Astrocyte (in vitro differentiated cells and primary cell): Measurements from ENCODE around the gene NSMCE1. TPM values are rescaled to one million over a fixed set of nuclear protein-coding genes. Genes with fewer than 3 reads are reported as not detected.

ENCODE experiments used
- DNase-seq: peaks from one replicate; pipeline ENCODE4 v3.0.0-alpha.2; 2010; ENCODE audit warnings: low read depth
- FAIRE-seq: peaks from 2 replicates; lab custom pipeline; 2011; peaks lifted over from hg19 to GRCh38; lab: Jason Lieb, UNC
- H2AFZ ChIP-seq: 2 replicates; pipeline ENCODE4 v1.6.0; 2012; ENCODE audit warnings: low read depth, low read length, inconsistent platforms
- H3K27ac ChIP-seq: 2 replicates; pipeline ENCODE4 v1.5.1; 2011; ENCODE audit warnings: low read depth, low read length, inconsistent platforms
- H3K27me3 ChIP-seq: 2 replicates; pipeline ENCODE4 v1.6.0; 2011; ENCODE audit warnings: low read length, inconsistent platforms; ENCODE audit not compliant: insufficient read depth
- H3K36me3 ChIP-seq: 2 replicates; pipeline ENCODE4 v1.5.1; 2011; ENCODE audit warnings: low read length, inconsistent platforms; ENCODE audit not compliant: insufficient read depth
- H3K4me1 ChIP-seq: 2 replicates; pipeline ENCODE4 v1.5.1; 2011; ENCODE audit warnings: low read length, inconsistent platforms; ENCODE audit not compliant: insufficient read depth
- H3K4me2 ChIP-seq: 2 replicates; pipeline ENCODE4 v1.6.0; 2012; ENCODE audit warnings: low read length, inconsistent platforms
- H3K4me3 ChIP-seq: 2 replicates; pipeline ENCODE4 v1.5.1; 2011; ENCODE audit warnings: low read depth, mild to moderate bottlenecking, low read length, inconsistent platforms; ENCODE audit not compliant: insufficient read depth
- H3K79me2 ChIP-seq: 2 replicates; pipeline ENCODE4 v1.6.0; 2012; ENCODE audit warnings: mild to moderate bottlenecking, low read length, inconsistent platforms; ENCODE audit not compliant: insufficient read depth
- H3K9ac ChIP-seq: 2 replicates; pipeline ENCODE4 v1.6.0; 2012; ENCODE audit warnings: mild to moderate bottlenecking, low read length, inconsistent platforms
- H3K9me3 ChIP-seq: 2 replicates; pipeline ENCODE4 v1.5.1; 2012; ENCODE audit warnings: low read depth, mild to moderate bottlenecking, low read length, inconsistent platforms; ENCODE audit not compliant: insufficient read depth
- H4K20me1 ChIP-seq: 2 replicates; pipeline ENCODE4 v1.6.0; 2012; ENCODE audit warnings: low read length, inconsistent platforms; ENCODE audit not compliant: insufficient read depth
- H3K27ac Mint-ChIP-seq: one replicate; pipeline ENCODE4 v1.8.0; 2021; ENCODE audit warnings: mild to moderate bottlenecking, mixed read lengths; ENCODE audit not compliant: unreplicated experiment
- H3K27me3 Mint-ChIP-seq: one replicate; pipeline ENCODE4 v1.8.0; 2021; ENCODE audit warnings: low read depth, mixed read lengths; ENCODE audit not compliant: unreplicated experiment
- H3K36me3 Mint-ChIP-seq: one replicate; pipeline ENCODE4 v1.8.0; 2021; ENCODE audit warnings: low read depth, mixed read lengths; ENCODE audit not compliant: unreplicated experiment
- H3K4me1 Mint-ChIP-seq: one replicate; pipeline ENCODE4 v1.8.0; 2021; ENCODE audit warnings: low read depth, mixed read lengths; ENCODE audit not compliant: unreplicated experiment
- H3K4me3 Mint-ChIP-seq: one replicate; pipeline ENCODE4 v1.8.0; 2021; ENCODE audit warnings: mild to moderate bottlenecking, moderate library complexity, mixed read lengths; ENCODE audit not compliant: unreplicated experiment
- H3K9me3 Mint-ChIP-seq: one replicate; pipeline ENCODE4 v1.8.0; 2021; ENCODE audit warnings: mild to moderate bottlenecking, mixed read lengths; ENCODE audit not compliant: unreplicated experiment
- CTCF ChIP-seq: IDR thresholded peaks from 2 replicates; pipeline ENCODE4 v1.5.1; 2011; ENCODE audit warnings: low read depth, mild to moderate bottlenecking, inconsistent platforms, low read length, moderate library complexity; ENCODE audit not compliant: insufficient read depth
- EZH2 ChIP-seq: IDR thresholded peaks from 2 replicates; pipeline ENCODE4 v1.6.1; 2012; ENCODE audit warnings: mild to moderate bottlenecking, low read length, inconsistent platforms; ENCODE audit not compliant: insufficient read depth
- total RNA-seq: library from RNA; stranded (reverse); gene quantifications from 2 replicates; pipeline ENCODE4 v1.2.1, GENCODE V29; 2021

The NSMCE1 gene
- total RNA-seq, 1 donor from 2014 or later: 12.1 TPM

DNA sequence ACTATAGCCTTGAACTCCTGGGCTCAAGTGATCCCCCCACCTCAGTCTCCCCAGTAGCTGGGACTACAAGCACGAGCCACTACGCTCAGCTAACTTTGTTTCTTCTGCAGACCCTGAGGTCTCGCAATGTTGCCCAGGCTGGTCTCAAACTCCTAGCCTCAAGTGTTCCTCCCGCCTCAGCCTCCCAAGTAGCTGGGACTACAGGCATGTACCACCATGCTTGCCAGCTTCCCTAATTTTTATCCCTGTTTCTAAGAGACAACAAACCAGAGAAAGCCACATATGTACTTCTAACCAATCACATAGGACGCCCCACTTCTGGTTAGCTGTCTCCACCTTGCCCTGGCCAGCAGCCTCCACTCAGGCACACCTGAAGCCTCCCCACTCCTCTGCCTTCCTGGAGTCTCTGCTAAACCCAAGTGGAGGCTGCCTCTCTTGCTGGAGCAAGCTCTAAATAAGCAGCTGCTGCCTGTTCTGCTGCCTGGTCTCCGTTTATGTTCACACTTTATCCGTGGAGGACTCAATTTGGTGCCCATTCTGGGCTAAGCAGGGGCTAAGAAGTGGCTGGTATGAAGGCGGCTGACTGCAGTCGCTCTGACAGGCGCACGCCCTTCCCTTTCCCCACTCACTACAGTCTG, 24.7 kb downstream of the NSMCE1 start:
- peak overlapping the region; percentile 73 for H3K9ac ChIP-seq
- peak overlapping the region; percentile 82 for H3K27ac ChIP-seq
- TF ChIP-seq EZH2: no peak
- no peak for TF ChIP-seq CTCF
- no peaks in the 10 kb centered on the region for H3K27me3 Mint-ChIP-seq
- H3K9me3 Mint-ChIP-seq: peaks cover 3% of the 10 kb centered on the region
- no peaks in the 10 kb centered on the region for H3K36me3 ChIP-seq
- H4K20me1 ChIP-seq: no peaks in the 10 kb centered on the region
- peaks cover 16% of the 10 kb centered on the region for H3K79me2 ChIP-seq
- no peak overlapping the region for H3K4me3 Mint-ChIP-seq
- FAIRE-seq (no peak), DNase-seq (no peak)
- H2AFZ ChIP-seq: no peak overlapping the region
- H3K4me2 ChIP-seq: peak overlapping the region; percentile 77
- H3K27me3 ChIP-seq: no peaks in the 10 kb centered on the region
- peaks cover 34% of the 10 kb centered on the region for H3K4me1 Mint-ChIP-seq
- no peaks in the 10 kb centered on the region for H3K9me3 ChIP-seq
- H3K27ac Mint-ChIP-seq: no peak overlapping the region
- peaks cover 3% of the 10 kb centered on the region for H3K36me3 Mint-ChIP-seq
- peaks cover 48% of the 10 kb centered on the region for H3K4me1 ChIP-seq
- H3K4me3 ChIP-seq: no peak overlapping the region

DNA sequence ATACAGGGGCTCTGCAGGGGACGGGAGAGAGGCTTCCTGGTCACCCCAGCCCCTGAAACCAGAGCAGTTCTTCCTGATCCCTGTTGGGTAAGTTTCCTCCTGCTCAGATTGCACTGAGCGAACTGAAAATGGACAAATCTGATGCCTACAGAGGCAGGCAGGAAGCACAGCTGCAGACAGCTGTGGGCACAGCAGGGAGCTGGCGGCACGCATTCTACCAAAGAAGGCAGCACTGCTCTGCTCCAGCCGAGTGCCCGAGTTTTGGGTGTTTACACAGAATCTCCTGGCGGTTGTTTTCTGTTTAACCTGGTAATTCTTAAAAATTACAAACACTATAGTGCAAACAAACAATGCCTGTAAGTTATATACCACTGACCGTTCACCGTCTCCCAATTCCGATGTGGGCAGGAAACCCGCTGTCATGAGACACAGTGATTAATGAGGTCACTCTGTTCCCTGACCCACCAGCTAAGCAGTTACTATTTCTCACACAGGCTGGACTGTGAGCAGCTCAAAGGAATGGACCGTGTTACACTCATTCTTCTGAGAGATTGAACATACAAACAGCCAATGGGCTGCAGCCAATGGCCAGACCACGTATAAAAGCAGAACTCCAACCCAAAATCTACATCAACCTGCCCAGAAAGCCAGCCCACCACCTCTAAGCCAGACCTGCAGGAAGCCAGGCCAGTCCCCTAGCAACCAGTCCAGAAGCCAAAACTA, 25.5 kb downstream of the NSMCE1 start:
- Histone ChIP-seq H3K27ac (peak overlapping the region; percentile 82), H3K36me3 (no peaks in the 10 kb centered on the region), H3K27me3 (no peaks in the 10 kb centered on the region), H3K79me2 (peaks cover 16% of the 10 kb centered on the region), H3K9ac (peak overlapping the region; percentile 73), H3K9me3 (no peaks in the 10 kb centered on the region), H2AFZ (no peak overlapping the region), H3K4me3 (peak overlapping the region; percentile 25), H4K20me1 (no peaks in the 10 kb centered on the region), H3K4me1 (peaks cover 48% of the 10 kb centered on the region), H3K4me2 (peak overlapping the region; percentile 77)
- peaks cover 3% of the 10 kb centered on the region for H3K9me3 Mint-ChIP-seq
- TF ChIP-seq EZH2: no peak
- TF ChIP-seq CTCF: no peak
- no peaks in the 10 kb centered on the region for H3K27me3 Mint-ChIP-seq
- peaks cover 37% of the 10 kb centered on the region for H3K4me1 Mint-ChIP-seq
- H3K36me3 Mint-ChIP-seq: peaks cover 3% of the 10 kb centered on the region
- DNase-seq (peak; percentile 95), FAIRE-seq (peak; percentile 20)
- H3K27ac Mint-ChIP-seq: peak overlapping the region; percentile 86
- no peak overlapping the region for H3K4me3 Mint-ChIP-seq
